Measurements from ENCODE around the gene FAHD1. TPM values are rescaled to one million over a fixed set of nuclear protein-coding genes. Genes with fewer than 3 reads are reported as not detected.

The FAHD1 gene
- polyA plus RNA-seq, 3 donors: 7.5 to 24.9 (median 17.3) TPM

DNA sequence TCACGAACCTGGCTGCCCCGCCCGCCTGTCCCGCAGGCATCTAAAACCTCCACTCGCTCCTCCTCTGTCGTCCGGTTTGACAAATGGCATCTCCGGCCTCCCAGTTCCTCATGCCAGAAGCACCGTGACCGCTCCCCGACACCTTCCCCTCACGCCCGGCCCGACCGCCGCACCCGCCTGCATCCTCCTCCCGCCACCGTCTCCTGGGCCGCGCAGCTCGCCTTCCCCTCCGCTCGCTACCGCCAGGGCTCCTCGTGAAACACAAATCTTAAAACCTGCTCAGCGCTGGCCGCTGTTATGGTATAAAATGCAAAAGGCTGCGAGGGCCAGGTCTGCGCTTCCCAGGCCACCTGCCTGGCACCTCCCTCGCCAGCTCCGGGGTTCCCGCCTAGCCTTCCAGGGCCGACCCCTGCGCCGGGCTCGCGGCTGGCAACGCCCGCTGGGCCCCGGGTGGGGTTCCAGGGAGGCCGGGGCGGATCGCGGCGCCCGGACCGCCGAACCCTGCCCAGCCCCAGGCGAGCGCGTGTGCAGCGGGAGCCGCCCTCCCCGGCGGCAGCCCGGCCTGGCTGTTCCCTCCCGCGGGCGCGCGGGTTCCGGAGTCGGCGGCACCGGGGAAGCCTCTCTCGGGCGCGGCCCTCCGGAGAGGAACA lies 45.1 kb upstream of the FAHD1 start:
- peak overlapping the region; percentile 84 for H3K9ac ChIP-seq (ENCODE audit: insufficient read depth, low read length, poor library complexity, severe bottlenecking)
- H2AFZ ChIP-seq (ENCODE audit: insufficient read depth, low read depth, low read length, poor library complexity, severe bottlenecking): peak overlapping the region; percentile 83
- peaks cover 62% of the 10 kb centered on the region for H3K79me2 ChIP-seq (ENCODE audit: insufficient read depth, low read length)

More for the DNA sequence above, 45.1 kb upstream of the FAHD1 start:
- no peaks in the 10 kb centered on the region for H3K9me3 Mint-ChIP-seq
- peaks cover 25 to 33% of the 10 kb centered on the region in 2 donors for H3K4me1 ChIP-seq (ENCODE audit: control insufficient read depth in 1 of 2, insufficient read depth in 2 of 2, low read length in 2 of 2)
- TF ChIP-seq, protein P1, sequence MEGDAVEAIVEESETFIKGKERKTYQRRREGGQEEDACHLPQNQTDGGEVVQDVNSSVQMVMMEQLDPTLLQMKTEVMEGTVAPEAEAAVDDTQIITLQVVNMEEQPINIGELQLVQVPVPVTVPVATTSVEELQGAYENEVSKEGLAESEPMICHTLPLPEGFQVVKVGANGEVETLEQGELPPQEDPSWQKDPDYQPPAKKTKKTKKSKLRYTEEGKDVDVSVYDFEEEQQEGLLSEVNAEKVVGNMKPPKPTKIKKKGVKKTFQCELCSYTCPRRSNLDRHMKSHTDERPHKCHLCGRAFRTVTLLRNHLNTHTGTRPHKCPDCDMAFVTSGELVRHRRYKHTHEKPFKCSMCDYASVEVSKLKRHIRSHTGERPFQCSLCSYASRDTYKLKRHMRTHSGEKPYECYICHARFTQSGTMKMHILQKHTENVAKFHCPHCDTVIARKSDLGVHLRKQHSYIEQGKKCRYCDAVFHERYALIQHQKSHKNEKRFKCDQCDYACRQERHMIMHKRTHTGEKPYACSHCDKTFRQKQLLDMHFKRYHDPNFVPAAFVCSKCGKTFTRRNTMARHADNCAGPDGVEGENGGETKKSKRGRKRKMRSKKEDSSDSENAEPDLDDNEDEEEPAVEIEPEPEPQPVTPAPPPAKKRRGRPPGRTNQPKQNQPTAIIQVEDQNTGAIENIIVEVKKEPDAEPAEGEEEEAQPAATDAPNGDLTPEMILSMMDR (IDR thresholded peaks at IDR 0.05): no peak
- H3K27me3 Mint-ChIP-seq (ENCODE audit: low read depth in 3 of 3): no peaks in the 10 kb centered on the region
- H4K20me1 ChIP-seq (ENCODE audit: insufficient read depth, low read length): peaks cover 73% of the 10 kb centered on the region
- H3K4me3 Mint-ChIP-seq: peak overlapping the region; percentile 85 to 91
- WGBS (ENCODE audit: insufficient coverage): under 1% methylated on average over 70 of the region's 70 CpGs
- H3K4me2 ChIP-seq (replicated peaks; ENCODE audit: extremely low read depth, low read length, poor library complexity, severe bottlenecking): peak overlapping the region; percentile 88
- H3K36me3 ChIP-seq (replicated peaks in 1 of 2; ENCODE audit: control insufficient read depth in 1 of 2, insufficient read depth in 2 of 2, low read length in 2 of 2): peaks cover 24 to 27% of the 10 kb centered on the region in 2 donors
- peak overlapping the region; percentile 82 to 93 (median 86) for H3K27ac Mint-ChIP-seq
- H3K4me3 ChIP-seq (replicated peaks in 1 of 3; ENCODE audit: low read depth in 2 of 3, low read length in 3 of 3): peak overlapping the region; percentile 45 to 94 (median 60)
- DNase-seq: peak; percentile 11 to 42 (median 24)
- H3K36me3 Mint-ChIP-seq: peaks cover 9 to 42% of the 10 kb centered on the region in 2 donors
- H3K4me1 Mint-ChIP-seq: peaks cover 27% of the 10 kb centered on the region
- H3K27me3 ChIP-seq (ENCODE audit: control insufficient read depth in 2 of 2, insufficient read depth in 2 of 2, low read length in 2 of 2): no peaks in the 10 kb centered on the region
- H3K27ac ChIP-seq (ENCODE audit: low read depth in 1 of 2, low read length in 2 of 2): peak overlapping the region; percentile 52 to 82
- intact Hi-C loops (cut with micrococcal nuclease): loop anchor here (1.0 to 10.0 kb wide), 7 partner anchors 9 to 357 kb away; partner anchors contain the start of genes FAHD1 (in 2 of the 2), HAGH (in 2 of the 2), MAPK8IP3 (in 1 of the 2) and MRPS34 (in 1 of the 2)
- no peaks in the 10 kb centered on the region for H3K9me3 ChIP-seq (replicated peaks in 1 of 2; ENCODE audit: control insufficient read depth in 1 of 2, insufficient read depth in 1 of 2, low read length in 2 of 2)

Data from CD14-positive monocyte (primary cell).